Measurements from ENCODE around the gene AMZ2.

AMZ2 gene

DNA sequence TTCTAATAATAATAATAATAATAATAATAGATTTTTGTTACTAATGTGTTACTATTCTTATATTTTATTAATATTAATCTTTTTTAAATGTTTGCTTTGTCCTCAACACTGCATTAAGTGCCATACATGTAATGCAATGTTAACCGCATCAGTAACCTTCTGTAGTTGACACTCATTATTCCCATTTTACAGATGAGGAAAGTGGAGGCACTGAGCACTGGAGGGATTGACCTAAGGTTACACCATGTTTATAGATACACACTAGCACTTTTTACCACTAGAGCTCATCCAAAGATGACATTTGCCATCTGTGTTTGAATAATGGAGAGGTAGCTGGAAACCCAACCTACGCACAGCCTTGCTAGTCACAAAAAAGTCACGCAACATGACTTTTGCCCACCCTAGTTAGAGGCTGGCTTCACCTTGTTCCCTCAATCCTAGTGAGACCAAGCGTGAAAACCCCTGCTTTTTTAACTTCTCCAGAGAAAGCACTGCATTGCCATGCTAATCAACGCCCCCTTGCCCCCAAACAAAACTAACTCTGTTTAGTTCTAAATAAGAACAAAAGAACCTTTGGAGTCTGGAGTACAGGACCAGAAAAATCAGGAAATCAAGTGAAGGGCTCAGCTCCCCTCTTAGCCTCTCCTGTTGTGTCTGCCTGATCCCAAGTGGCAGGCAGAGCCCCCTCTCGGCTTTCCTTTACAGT is 45.8 kb downstream of the AMZ2 start:
- DNase-seq: no peak

- DNase-seq: no peak
Observed at GRCh38 chr17:68294196-68294555, 46.3 kb downstream of the AMZ2 start.

- DNase-seq: no peak
Observed at GRCh38 chr17:68294617-68295016, 46.8 kb downstream of the AMZ2 start.

- no peak for DNase-seq
Observed at GRCh38 chr17:68295086-68295485, 47.2 kb downstream of the AMZ2 start.

DNA sequence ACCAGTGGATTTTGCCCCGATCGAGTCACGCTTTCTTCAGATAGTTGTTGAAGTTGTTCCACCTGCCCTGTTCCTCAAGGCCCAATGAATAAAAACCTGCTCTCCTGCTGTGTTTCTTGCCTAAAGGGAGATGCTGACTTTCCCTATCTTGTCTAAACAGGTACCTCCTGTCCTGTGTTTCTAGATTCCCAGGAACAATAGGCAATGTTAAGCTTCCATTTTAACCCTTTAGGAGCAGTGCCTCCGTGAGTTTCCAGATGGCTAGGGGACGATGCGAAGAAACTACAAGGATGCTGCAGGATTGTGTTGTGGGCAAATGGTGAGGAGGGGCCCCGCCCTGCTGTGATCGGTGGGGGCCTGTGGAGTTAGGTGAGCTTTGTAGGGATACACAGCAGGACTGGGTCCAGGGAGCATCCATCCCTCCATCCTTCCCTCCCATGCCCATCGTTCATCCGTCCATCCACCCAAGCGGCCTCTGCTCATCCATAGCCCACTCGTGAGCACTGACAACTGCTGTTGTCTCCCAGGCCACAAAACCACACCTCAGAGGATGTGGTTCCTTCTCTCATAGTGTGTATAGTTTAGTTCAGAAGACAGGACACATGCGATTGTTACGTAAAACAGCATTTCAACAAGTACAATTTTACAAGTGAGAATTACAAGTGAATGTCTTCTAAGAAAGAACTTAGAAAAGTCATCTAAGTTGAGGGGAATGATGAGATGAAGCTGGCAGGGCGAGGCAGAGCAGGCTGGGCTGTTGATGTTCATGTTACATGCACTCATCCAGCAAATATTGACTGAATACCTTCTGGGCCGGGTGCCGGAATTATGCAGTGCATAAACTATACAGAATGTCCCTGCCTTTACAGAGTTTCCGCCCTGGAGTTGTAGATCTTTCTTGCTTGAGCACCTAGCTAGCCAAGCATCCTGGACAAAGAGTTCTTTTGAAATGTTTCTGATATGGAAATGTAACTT is 48.7 kb downstream of the AMZ2 start:
- DNase-seq: no peak

- no peak for DNase-seq
Observed at GRCh38 chr17:68297195-68297594, 49.4 kb downstream of the AMZ2 start.

DNA sequence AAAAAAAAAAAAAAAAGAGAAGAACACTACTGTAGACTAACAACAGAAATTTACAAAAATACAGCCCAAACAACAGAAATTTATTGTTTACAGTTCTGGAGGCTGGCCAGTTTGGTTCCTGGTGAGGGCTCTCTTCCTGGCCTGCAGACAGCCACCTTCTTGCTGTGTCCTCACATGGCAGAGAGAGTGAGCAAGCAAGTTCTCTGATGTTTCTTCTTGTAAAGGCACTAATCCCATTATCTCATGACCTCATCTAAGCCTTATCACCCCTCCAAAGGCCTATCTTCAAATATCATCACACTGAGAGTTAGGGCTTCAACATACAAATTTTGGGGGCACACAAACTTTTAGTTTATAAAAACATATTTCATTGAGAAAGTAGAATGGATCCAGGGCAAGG is 50.8 kb downstream of the AMZ2 start:
- DNase-seq: no peak

DNA sequence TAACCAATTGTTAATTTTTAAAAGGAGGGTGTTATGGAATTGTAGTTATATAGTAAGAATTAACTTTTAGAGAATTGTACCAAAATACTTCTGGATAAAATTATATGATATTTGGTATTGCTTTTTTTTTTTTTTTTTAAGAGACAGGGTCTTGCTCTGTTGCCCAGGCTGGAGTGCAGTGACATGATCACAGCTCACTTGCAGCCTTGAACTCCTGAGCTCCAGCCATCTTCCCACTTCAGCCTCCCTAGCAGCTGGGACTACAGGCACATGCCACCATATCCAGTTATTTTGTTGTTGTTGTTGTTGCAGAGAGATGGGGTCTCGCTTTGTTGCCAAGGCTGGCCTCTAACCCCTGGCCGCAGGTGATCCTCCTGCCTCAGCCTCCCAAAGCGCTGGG is 52.0 kb downstream of the AMZ2 start:
- no peak for DNase-seq

GRCh38 chr17:68301438-68301959 is 53.7 kb downstream of the AMZ2 start:
- DNase-seq: peak; percentile 20

- DNase-seq: peak; percentile 25
Observed at GRCh38 chr17:68302066-68302564, 54.3 kb downstream of the AMZ2 start.

DNA sequence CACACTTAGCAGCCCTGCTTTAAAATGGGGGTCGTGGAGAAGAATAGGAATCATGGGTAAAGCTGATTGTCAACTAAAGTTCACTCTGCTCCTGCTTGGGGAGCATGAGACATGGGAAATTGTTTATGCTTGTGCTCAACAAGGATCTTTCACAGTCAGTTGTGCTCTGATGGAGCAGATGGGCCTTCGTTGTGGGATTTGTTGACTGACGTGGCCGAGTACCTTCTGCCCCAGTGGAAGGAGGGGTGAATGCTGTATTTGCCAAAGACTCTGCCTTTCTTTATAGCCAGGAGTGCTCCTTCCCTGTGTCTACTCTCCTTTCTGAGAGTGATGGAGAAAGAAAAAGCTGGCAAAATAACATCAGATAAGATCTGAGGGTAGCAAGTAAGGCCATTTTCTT is 54.8 kb downstream of the AMZ2 start:
- DNase-seq: no peak

DNA sequence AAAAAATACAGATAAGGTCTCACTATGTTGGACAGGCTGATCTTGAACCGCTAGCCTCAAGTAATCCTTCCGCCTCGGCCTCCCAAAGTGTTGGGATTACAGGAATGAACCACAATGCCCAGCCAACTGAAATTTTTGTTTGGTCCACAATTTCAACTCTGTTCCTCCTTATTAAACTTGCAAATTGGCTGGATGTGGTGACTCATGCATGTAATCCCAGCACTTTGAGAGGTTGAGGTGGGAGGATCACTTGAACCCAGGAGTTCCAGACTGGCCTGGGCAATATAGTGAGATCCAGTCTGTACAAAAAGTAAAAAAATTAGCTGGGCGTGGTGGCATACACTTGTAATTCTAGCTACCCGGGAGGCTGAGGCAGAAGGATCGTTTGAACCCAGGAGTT is 56.9 kb downstream of the AMZ2 start:
- no peak for DNase-seq

GRCh38 chr17:68305142-68305541 is 57.3 kb downstream of the AMZ2 start:
- no peak for DNase-seq

Data from NCI-H2029 (cell line).